Neuronal stem cell (in vitro differentiated cells): Measurements from ENCODE around the gene ARHGEF28.

Source experiments
- DNase-seq: peaks from one replicate; pipeline ENCODE4 v3.0.0-alpha.2; 2013; ENCODE audit warnings: low spot score
- H2AFZ ChIP-seq: one replicate; pipeline ENCODE4 v1.6.1; 2013; ENCODE audit warnings: mild to moderate bottlenecking, low read length, inconsistent platforms
- H2AK5ac ChIP-seq: 2 replicates; pipeline ENCODE4 v1.6.1; 2013; ENCODE audit warnings: low read depth, mild to moderate bottlenecking, inconsistent platforms, low read length, moderate library complexity, mixed read lengths
- H2BK120ac ChIP-seq: 2 replicates; pipeline ENCODE4 v1.6.1; 2013; ENCODE audit warnings: low read depth, mild to moderate bottlenecking, inconsistent platforms, low read length, moderate library complexity, mixed read lengths
- H2BK12ac ChIP-seq: one replicate; pipeline ENCODE4 v1.6.1; 2013; ENCODE audit warnings: low read length, inconsistent platforms
- H2BK15ac ChIP-seq: 2 replicates; pipeline ENCODE4 v1.6.1; 2013; ENCODE audit warnings: mild to moderate bottlenecking, low read length, inconsistent platforms, mixed read lengths
- H2BK5ac ChIP-seq: one replicate; pipeline ENCODE4 v1.6.1; 2013; ENCODE audit warnings: inconsistent platforms, mild to moderate bottlenecking, low read length, moderate library complexity
- H3K14ac ChIP-seq: one replicate; pipeline ENCODE4 v1.6.1; 2013; ENCODE audit warnings: low read length, inconsistent platforms
- H3K18ac ChIP-seq: 2 replicates; pipeline ENCODE4 v1.6.1; 2013; ENCODE audit warnings: low read length, inconsistent platforms
- H3K23ac ChIP-seq: 2 replicates; pipeline ENCODE4 v1.6.1; 2013; ENCODE audit warnings: low read depth, mild to moderate bottlenecking, mixed read lengths, low read length, inconsistent platforms; ENCODE audit not compliant: poor library complexity
- H3K27ac ChIP-seq: replicated peaks from 3 replicates; pipeline ENCODE4 v1.5.1; 2013; ENCODE audit warnings: low read length, inconsistent platforms
- H3K27me3 ChIP-seq, 3 experiments: 2 replicates each; pipeline ENCODE4 v1.6.1; 2013; ENCODE audit warnings: low read length in 3 of 3, mild to moderate bottlenecking in 2 of 3, inconsistent platforms in 1 of 3, low read depth in 1 of 3, mixed read lengths in 1 of 3, moderate library complexity in 1 of 3; ENCODE audit not compliant: control insufficient read depth in 3 of 3, insufficient read depth in 3 of 3
- H3K36me3 ChIP-seq, 2 donors: replicated peaks in 1 of 2; 2 replicates each; pipeline ENCODE4 v1.6.1; 2013; ENCODE audit warnings: low read length in 2 of 2; ENCODE audit not compliant: control insufficient read depth in 2 of 2, insufficient read depth in 2 of 2
- H3K4ac ChIP-seq: 2 replicates; pipeline ENCODE4 v1.6.1; 2013; ENCODE audit warnings: inconsistent platforms, mild to moderate bottlenecking, low read length, moderate library complexity
- H3K4me1 ChIP-seq, 2 donors: 1 replicate in 1 of 2; 2 replicates in 1 of 2; pipeline ENCODE4 v1.6.1; 2013; ENCODE audit warnings: low read length in 2 of 2, low read depth in 1 of 2; ENCODE audit not compliant: control insufficient read depth in 2 of 2, insufficient read depth in 1 of 2
- H3K4me2 ChIP-seq: one replicate; pipeline ENCODE4 v1.6.1; 2013; ENCODE audit warnings: mild to moderate bottlenecking, low read length, inconsistent platforms; ENCODE audit not compliant: insufficient read depth, poor library complexity, severe bottlenecking
- H3K4me3 ChIP-seq, 2 donors: 2 replicates each; pipeline ENCODE4 v1.5.1; 2013; ENCODE audit warnings: low read length in 2 of 2, mild to moderate bottlenecking in 2 of 2, inconsistent platforms in 1 of 2, moderate library complexity in 1 of 2
- H3K79me1 ChIP-seq: one replicate; pipeline ENCODE4 v1.6.1; 2013; ENCODE audit warnings: low read depth, mild to moderate bottlenecking, inconsistent platforms, low read length, moderate library complexity
- H3K9ac ChIP-seq: one replicate; pipeline ENCODE4 v1.6.1; 2013; ENCODE audit warnings: mild to moderate bottlenecking, low read depth, low read length, inconsistent platforms; ENCODE audit not compliant: poor library complexity
- H3K9me3 ChIP-seq, 2 donors: replicated peaks in 1 of 2; 2 replicates each; pipeline versions ENCODE3 to v1.6.1; 2013; ENCODE audit warnings: low read length in 2 of 2, mild to moderate bottlenecking in 2 of 2, inconsistent platforms in 1 of 2, low read depth in 1 of 2, mixed read lengths in 1 of 2, moderate library complexity in 1 of 2; ENCODE audit not compliant: control insufficient read depth in 2 of 2, insufficient read depth in 1 of 2
- H4K8ac ChIP-seq: one replicate; pipeline ENCODE4 v1.6.1; 2013; ENCODE audit warnings: low read depth, mild to moderate bottlenecking, inconsistent platforms, low read length, moderate library complexity
- H4K91ac ChIP-seq: one replicate; pipeline ENCODE4 v1.6.1; 2013; ENCODE audit warnings: low read length, low read depth, mild to moderate bottlenecking, inconsistent platforms; ENCODE audit not compliant: poor library complexity
- WGBS, 2 donors: extraction: QIAGEN DNeasy Blood & Tissue Kit; methylation state at CpG; one replicate each; pipeline ENCODE4 v1.1.7; 2013; ENCODE audit warnings: missing lambda C conversion rate in 2 of 2, mixed read lengths in 1 of 2; ENCODE audit not compliant: insufficient read length in 2 of 2, insufficient replicate concordance in 1 of 2; ENCODE audit errors: extremely low coverage in 2 of 2; 5-methylcytosine and 5-hydroxymethylcytosine counted together

Gene ARHGEF28

GRCh38 chr5:73971326-73971725 is 345.3 kb downstream of the ARHGEF28 start:
- H2AK5ac ChIP-seq: no peak overlapping the region
- H3K4me2 ChIP-seq: no peak overlapping the region
- H3K4ac ChIP-seq: no peak overlapping the region
- H3K4me1 ChIP-seq: peaks cover 0 to 6% of the 10 kb centered on the region in 2 donors
- H2BK12ac ChIP-seq: no peak overlapping the region
- peaks cover 0 to 5% (median 0%) of the 10 kb centered on the region in 3 experiments for H3K27me3 ChIP-seq
- no peak overlapping the region for H3K23ac ChIP-seq
- no peak overlapping the region for H2BK15ac ChIP-seq
- no peak overlapping the region for H2BK5ac ChIP-seq
- no peak overlapping the region for H4K8ac ChIP-seq
- peaks cover 0 to 2% of the 10 kb centered on the region in 2 donors for H3K36me3 ChIP-seq
- H3K14ac ChIP-seq: no peak overlapping the region
- no peak overlapping the region for H4K91ac ChIP-seq
- H2BK120ac ChIP-seq: no peak overlapping the region
- no peak overlapping the region for H2AFZ ChIP-seq
- no peaks in the 10 kb centered on the region for H3K79me1 ChIP-seq
- no peak overlapping the region for H3K4me3 ChIP-seq
- DNase-seq: no peak
- WGBS, 2 donors: no CpG with 5 or more reads among the region's 4 CpGs
- no peak overlapping the region for H3K9ac ChIP-seq
- no peak overlapping the region for H3K27ac ChIP-seq
- no peaks in the 10 kb centered on the region for H3K9me3 ChIP-seq
- no peak overlapping the region for H3K18ac ChIP-seq

DNA sequence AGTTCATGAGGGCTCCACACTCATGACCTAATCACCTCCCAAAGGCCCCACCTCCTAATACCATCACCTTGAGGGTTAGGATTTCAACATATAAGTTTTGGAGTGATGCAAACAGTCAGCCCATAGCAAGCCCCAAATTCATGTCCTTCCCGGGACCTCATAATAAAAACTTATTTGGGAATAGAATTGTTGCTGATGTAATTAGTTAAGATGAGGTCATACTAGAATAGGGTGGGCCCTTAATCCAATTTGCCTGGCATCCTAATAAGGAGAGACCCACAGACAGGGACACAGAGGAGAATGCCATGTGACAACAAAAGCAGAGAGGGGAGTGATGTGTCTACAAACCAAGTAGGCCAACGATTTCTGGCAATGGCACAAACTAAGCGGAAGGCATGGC is 347.1 kb downstream of the ARHGEF28 start:
- Histone ChIP-seq H2BK120ac (no peak overlapping the region), H3K9me3 (no peaks in the 10 kb centered on the region), H3K79me1 (no peaks in the 10 kb centered on the region), H3K27me3 (peaks cover 0 to 7% (median 0%) of the 10 kb centered on the region in 3 experiments), H3K14ac (no peak overlapping the region), H3K9ac (no peak overlapping the region), H4K91ac (no peak overlapping the region), H4K8ac (no peak overlapping the region), H3K18ac (no peak overlapping the region), H2AFZ (no peak overlapping the region), H2AK5ac (no peak overlapping the region), H3K23ac (no peak overlapping the region), H3K4me2 (no peak overlapping the region), H2BK15ac (no peak overlapping the region), H3K4me3 (no peak overlapping the region), H3K4ac (no peak overlapping the region), H3K4me1 (peaks cover 0 to 5% of the 10 kb centered on the region in 2 donors), H2BK12ac (no peak overlapping the region), H3K27ac (no peak overlapping the region), H2BK5ac (no peak overlapping the region), H3K36me3 (no peaks in the 10 kb centered on the region)
- WGBS, 2 donors: no CpG with 5 or more reads among the region's 3 CpGs
- DNase-seq: no peak

- no peak overlapping the region for H2BK120ac ChIP-seq
- peaks cover 0 to 7% (median 0%) of the 10 kb centered on the region in 3 experiments for H3K27me3 ChIP-seq
- no peak overlapping the region for H3K18ac ChIP-seq
- no peak overlapping the region for H3K9ac ChIP-seq
- H3K36me3 ChIP-seq: no peaks in the 10 kb centered on the region
- no peak overlapping the region for H4K91ac ChIP-seq
- H2AK5ac ChIP-seq: no peak overlapping the region
- no peaks in the 10 kb centered on the region for H3K4me1 ChIP-seq
- H3K14ac ChIP-seq: no peak overlapping the region
- H2BK15ac ChIP-seq: no peak overlapping the region
- no peak overlapping the region for H4K8ac ChIP-seq
- H3K4me2 ChIP-seq: no peak overlapping the region
- no peaks in the 10 kb centered on the region for H3K9me3 ChIP-seq
- WGBS, 2 donors: no CpG with 5 or more reads among the region's 4 CpGs
- H3K23ac ChIP-seq: no peak overlapping the region
- H3K4me3 ChIP-seq: no peak overlapping the region
- H2BK5ac ChIP-seq: no peak overlapping the region
- no peak overlapping the region for H2AFZ ChIP-seq
- H3K79me1 ChIP-seq: no peaks in the 10 kb centered on the region
- no peak overlapping the region for H3K4ac ChIP-seq
- no peak overlapping the region for H3K27ac ChIP-seq
- no peak overlapping the region for H2BK12ac ChIP-seq
- DNase-seq: no peak
Measured at GRCh38 chr5:73974871-73975360, 348.9 kb downstream of the ARHGEF28 start.

- H3K36me3 ChIP-seq: no peaks in the 10 kb centered on the region
- peaks cover 0 to 7% (median 0%) of the 10 kb centered on the region in 3 experiments for H3K27me3 ChIP-seq
- no peaks in the 10 kb centered on the region for H3K4me1 ChIP-seq
- H3K9ac ChIP-seq: no peak overlapping the region
- H3K9me3 ChIP-seq: no peaks in the 10 kb centered on the region
- no CpG with 5 or more reads among the region's 4 CpGs for WGBS, 2 donors
- H3K14ac ChIP-seq: no peak overlapping the region
- no peak overlapping the region for H3K23ac ChIP-seq
- H3K79me1 ChIP-seq: no peaks in the 10 kb centered on the region
- no peak overlapping the region for H4K8ac ChIP-seq
- no peak overlapping the region for H2AFZ ChIP-seq
- no peak overlapping the region for H3K4ac ChIP-seq
- H3K27ac ChIP-seq: no peak overlapping the region
- H2BK120ac ChIP-seq: no peak overlapping the region
- H3K4me2 ChIP-seq: no peak overlapping the region
- H2BK15ac ChIP-seq: no peak overlapping the region
- no peak overlapping the region for H2AK5ac ChIP-seq
- no peak for DNase-seq
- no peak overlapping the region for H4K91ac ChIP-seq
- no peak overlapping the region for H3K18ac ChIP-seq
- no peak overlapping the region for H3K4me3 ChIP-seq
- no peak overlapping the region for H2BK12ac ChIP-seq
- no peak overlapping the region for H2BK5ac ChIP-seq
Measured at GRCh38 chr5:73975845-73976244, 349.8 kb downstream of the ARHGEF28 start.
